ENCODE results near the gene TCF19.

GRCh38 chr6:31193206-31193605, 34.8 kb downstream of the TCF19 start:
- no peak for TF ChIP-seq CTCF (IDR thresholded peaks at IDR 0.05)
- TF ChIP-seq POLR2A (IDR thresholded peaks at IDR 0.05), result no peak
